Colonic mucosa (tissue), 4 donors: ENCODE results near the gene SLC19A1. TPM values are rescaled to one million over a fixed set of nuclear protein-coding genes. Genes with fewer than 3 reads are reported as not detected.
A peak's percentile ranks its signal among the peaks of the same experiment; 100 is the strongest.
"Not testable (repeated sequence)": the region's sequence is repeated elsewhere in the genome, so short reads cannot be mapped to it uniquely, and the experiment has no call there.

Experiments used
- DNase-seq: peaks from one replicate; pipeline ENCODE4 v3.0.0-alpha.2; 2020
- H3K27ac ChIP-seq: fragments of 200-600 bp; one replicate; pipeline ENCODE4 v1.8.0; 2021
- H3K27me3 ChIP-seq: fragments of 200-600 bp; one replicate; pipeline ENCODE4 v1.8.0; 2021
- H3K36me3 ChIP-seq: fragments of 200-600 bp; one replicate; pipeline ENCODE4 v1.8.0; 2021
- H3K4me1 ChIP-seq: fragments of 200-600 bp; one replicate; pipeline ENCODE4 v1.8.0; 2021; ENCODE audit warnings: mild to moderate bottlenecking
- H3K4me3 ChIP-seq: fragments of 200-600 bp; one replicate; pipeline ENCODE4 v1.8.0; 2021
- H3K9ac ChIP-seq, 2 donors: one replicate each; pipeline ENCODE4 v1.7.0; 2013; ENCODE audit warnings: control low read depth in 2 of 2, low read depth in 2 of 2, low read length in 2 of 2
- H3K9me3 ChIP-seq: fragments of 200-600 bp; one replicate; pipeline ENCODE4 v1.8.0; 2021
- CTCF ChIP-seq: fragments of 200-600 bp; IDR thresholded peaks from one replicate; pipeline ENCODE4 v1.8.0; 2022; ENCODE audit warnings: antibody characterized with exemption, mild to moderate bottlenecking
- intact Hi-C: fragments of 100-400 bp; cut with DNase I; formaldehyde crosslinking; loops from one replicate; pipeline ENCODE4 v1.14.1; 2022
- total RNA-seq, 2 donors: library from RNA; stranded (reverse); fragmentation: NEBNext Ultra II Directional in 1 of 2; extraction: Animal tissue kit (Norgen Biotek cat#: 25700) in 1 of 2; gene quantifications; one replicate each; pipeline ENCODE4 v1.2.1, GENCODE V29; 2021
- donor health status: healthy.
- donor health status: DM: no; HTN: no; CAD: no.
- donor health status: DM: no; HTN: no; CAD: no.

SLC19A1 gene
- total RNA-seq, 2 donors from 2014 or later = 10.7 to 25.3 TPM

GRCh38 chr21:45562965-45563364 is 20.7 kb upstream of the SLC19A1 start:
- no peak overlapping the region for H3K4me3 ChIP-seq
- no peaks in the 10 kb centered on the region for H3K4me1 ChIP-seq
- no peak for TF ChIP-seq CTCF
- intact Hi-C loops = no loop called here
- no peaks in the 10 kb centered on the region for H3K9me3 ChIP-seq
- peak; percentile 6 for DNase-seq
- no peak overlapping the region for H3K27ac ChIP-seq
- H3K36me3 ChIP-seq = no peaks in the 10 kb centered on the region
- H3K27me3 ChIP-seq = no peaks in the 10 kb centered on the region
- no peak overlapping the region for H3K9ac ChIP-seq

GRCh38 chr21:45562402-45562801 is 20.2 kb upstream of the SLC19A1 start:
- H3K27me3 ChIP-seq = no peaks in the 10 kb centered on the region
- DNase-seq = peak; percentile 11

GRCh38 chr21:45561241-45561640 is 19.0 kb upstream of the SLC19A1 start:
- H3K9ac ChIP-seq, H3K9me3 ChIP-seq, H3K4me3 ChIP-seq, H3K27me3 ChIP-seq, intact Hi-C loops, H3K36me3 ChIP-seq, H3K4me1 ChIP-seq, DNase-seq, H3K27ac ChIP-seq: not testable (repeated sequence)

More at GRCh38 chr21:45562402-45562801, 20.2 kb upstream of the SLC19A1 start:
- Histone ChIP-seq H3K9ac (no peak overlapping the region), H3K9me3 (no peaks in the 10 kb centered on the region), H3K4me3 (no peak overlapping the region), H3K36me3 (no peaks in the 10 kb centered on the region), H3K27ac (no peak overlapping the region), H3K4me1 (no peaks in the 10 kb centered on the region)
- intact Hi-C loops = no loop called here
- no peak for TF ChIP-seq CTCF

- no peak for TF ChIP-seq CTCF
- no peak overlapping the region for H3K9ac ChIP-seq
- intact Hi-C loops = no loop called here
- peaks cover 5% of the 10 kb centered on the region for H3K4me1 ChIP-seq
- H3K9me3 ChIP-seq = no peaks in the 10 kb centered on the region
- no peaks in the 10 kb centered on the region for H3K27me3 ChIP-seq
- no peak overlapping the region for H3K27ac ChIP-seq
- H3K4me3 ChIP-seq = no peak overlapping the region
- no peaks in the 10 kb centered on the region for H3K36me3 ChIP-seq
- DNase-seq = peak; percentile 10
Observed at GRCh38 chr21:45560106-45561021, 18.1 kb upstream of the SLC19A1 start.

- DNase-seq = peak; percentile 9
- H3K4me3 ChIP-seq = no peak overlapping the region
- H3K4me1 ChIP-seq = peaks cover 5% of the 10 kb centered on the region
- H3K36me3 ChIP-seq = no peaks in the 10 kb centered on the region
- H3K27me3 ChIP-seq = no peaks in the 10 kb centered on the region
- intact Hi-C loops = loop anchor here (5.0 kb wide), 2 partner anchors 38 to 258 kb away; no protein-coding TSS in a partner anchor
- no peak for TF ChIP-seq CTCF
- no peak overlapping the region for H3K27ac ChIP-seq
- H3K9me3 ChIP-seq = no peaks in the 10 kb centered on the region
- H3K9ac ChIP-seq = no peak overlapping the region
Observed at GRCh38 chr21:45559216-45560105, 17.2 kb upstream of the SLC19A1 start.
